Stomach (tissue), 9 donors: ENCODE data around the gene GSDME. TPM values are rescaled to one million over a fixed set of nuclear protein-coding genes. Genes with fewer than 3 reads are reported as not detected.

ENCODE experiments used
- DNase-seq, 2 donors: peaks; one replicate each; pipeline versions ENCODE4 v3.0.0 to v3.0.0-alpha.2; 2013 to 2019
- H3K27ac ChIP-seq, 5 donors: fragments of 200-600 bp in 4 of 5; sonication (generic) in 4 of 5; one replicate each; pipeline ENCODE4 v1.5.1; 2013 to 2019; ENCODE audit warnings: mild to moderate bottlenecking in 1 of 5, moderate library complexity in 1 of 5
- H3K27me3 ChIP-seq, 3 donors: fragments of 200-600 bp; sonication (generic); one replicate each; pipeline ENCODE4 v1.5.1; 2017 to 2019; ENCODE audit warnings: mixed run types in 1 of 3
- H3K36me3 ChIP-seq, 4 donors: fragments of 200-600 bp; sonication (generic); 1 replicate in 3 of 4; 2 replicates in 1 of 4; pipeline ENCODE4 v1.5.1; 2016 to 2019
- H3K4me1 ChIP-seq, 4 donors: fragments of 200-600 bp; sonication (generic); one replicate each; pipeline ENCODE4 v1.5.1; 2016 to 2019
- H3K4me3 ChIP-seq, 4 donors: fragments of 200-600 bp; sonication (generic) in 3 of 4; one replicate each; pipeline ENCODE4 v1.5.1; 2016 to 2019; ENCODE audit warnings: mild to moderate bottlenecking in 1 of 4
- H3K9me3 ChIP-seq, 4 donors: fragments of 200-600 bp; sonication (generic); one replicate each; pipeline ENCODE4 v1.5.1; 2016 to 2019
- CTCF ChIP-seq, 7 experiments: fragments of 450-650 bp in 4 of 7; fragments of 200-600 bp in 3 of 7; sonication (generic) in 3 of 7; IDR thresholded peaks; one replicate each; pipeline ENCODE4 v1.5.1; 2016 to 2019; ENCODE audit warnings: antibody characterized with exemption in 7 of 7, control low read depth in 2 of 7, mild to moderate bottlenecking in 1 of 7
- EP300 ChIP-seq: sonication (generic); formaldehyde crosslinking; IDR thresholded peaks from one replicate; pipeline ENCODE4 v1.6.1; 2017; ENCODE audit warnings: antibody characterized with exemption
- POLR2A ChIP-seq, 4 donors: fragments of 450-650 bp; IDR thresholded peaks; one replicate each; pipeline ENCODE4 v1.6.1; 2016; ENCODE audit warnings: antibody characterized with exemption in 4 of 4, control low read depth in 2 of 4, mild to moderate bottlenecking in 1 of 4, moderate library complexity in 1 of 4
- POLR2AphosphoS5 ChIP-seq, 3 donors: sonication (generic); formaldehyde crosslinking; IDR thresholded peaks; one replicate each; pipeline ENCODE4 v1.6.1; 2016; ENCODE audit warnings: antibody characterized with exemption in 3 of 3
- WGBS, 5 donors: extraction: QIAGEN DNeasy Blood & Tissue Kit in 3 of 5; methylation state at CpG; one replicate each; pipeline versions ENCODE4 v1.1.5 to v1.1.7; 2013 to 2018; 5-methylcytosine and 5-hydroxymethylcytosine counted together
- intact Hi-C: fragments of 100-400 bp; cut with DNase I; formaldehyde crosslinking; loops from one replicate; pipeline ENCODE4 v1.15.1; 2023; ENCODE audit warnings: low total_unique reads
- polyA plus RNA-seq, 3 donors: library from polyadenylated mRNA; stranded (reverse); fragments of 200-250 nt; gene quantifications; one replicate each; pipeline ENCODE4 v1.2.3, GENCODE V29; 2013
- total RNA-seq, 5 donors: library from RNA; depleted of rRNA; stranded (reverse); fragments of >200 nt; gene quantifications; one replicate each; pipeline versions ENCODE4 v1.1.0 to v1.2.3, GENCODE V29; 2014 to 2016
- donor health status: healthy with polysubstance abuse.
- donor health status: Bipolar disorder and iron deficiency.
- donor health status: healthy.

The GSDME gene
- total and polyA plus RNA-seq, 8 donors = 2.6 to 11.9 (median 4.5) TPM; not detected in 1

GRCh38 chr7:24653316-24654085 lies 103.8 kb downstream of the GSDME start:
- Histone ChIP-seq H3K27ac (no peak overlapping the region), H3K4me1 (no peaks in the 10 kb centered on the region), H3K27me3 (no peaks in the 10 kb centered on the region), H3K36me3 (no peaks in the 10 kb centered on the region), H3K9me3 (no peaks in the 10 kb centered on the region), H3K4me3 (peak overlapping the region in 1 of 4 donors; percentile 5)
- no peak for TF ChIP-seq POLR2A (IDR thresholded peaks at IDR 0.05)
- TF ChIP-seq CTCF (IDR thresholded peaks at IDR 0.05) = no peak
- no peak for TF ChIP-seq EP300
- no peak for TF ChIP-seq POLR2AphosphoS5 (IDR thresholded peaks at IDR 0.05)
- intact Hi-C loops = no loop called here
- peak in 1 of 2 donors; percentile 3 for DNase-seq
- 64 to 77% (median 67%) methylated on average over 4 of the region's 4 CpGs for WGBS, 5 donors

DNA sequence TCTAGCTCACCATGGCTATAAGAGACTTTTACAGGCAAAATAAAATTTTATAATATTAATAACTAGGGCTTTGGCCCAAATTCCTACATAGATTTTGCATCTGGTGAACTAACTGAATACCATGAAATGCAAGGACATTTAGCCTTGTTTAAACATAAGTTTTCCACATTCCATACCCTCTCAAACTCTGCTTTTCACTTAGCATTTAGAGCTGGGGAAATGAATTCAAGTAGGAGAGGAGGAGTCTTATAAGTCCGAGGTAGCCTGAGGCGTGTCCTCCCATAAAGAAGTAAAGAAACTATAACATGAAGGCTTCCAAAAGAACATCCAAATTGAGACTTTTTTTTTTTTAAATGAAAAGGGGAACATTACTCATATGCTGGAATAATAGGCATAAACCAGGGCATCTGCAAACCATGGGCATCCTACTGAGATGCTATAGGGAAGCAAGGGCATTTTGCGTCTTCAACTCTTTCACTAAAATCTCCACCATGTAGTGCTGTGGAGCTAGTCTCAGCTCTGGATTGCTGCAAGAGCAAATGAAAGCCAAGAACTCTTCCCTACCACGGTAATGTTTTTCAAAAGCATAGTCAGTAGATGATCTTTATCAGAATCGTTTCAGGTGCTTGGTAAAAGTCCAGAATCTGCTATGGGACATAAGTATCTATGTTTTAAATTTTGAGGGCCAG lies 104.9 kb downstream of the GSDME start:
- intact Hi-C loops = no loop called here
- WGBS, 5 donors = 61 to 87% (median 73%) methylated on average over 5 of the region's 5 CpGs
- no peak for TF ChIP-seq EP300
- no peak for TF ChIP-seq POLR2AphosphoS5 (IDR thresholded peaks at IDR 0.05)
- TF ChIP-seq POLR2A (IDR thresholded peaks at IDR 0.05) = no peak
- no peak for TF ChIP-seq CTCF (IDR thresholded peaks at IDR 0.05)
- no peak overlapping the region for H3K4me3 ChIP-seq
- no peaks in the 10 kb centered on the region for H3K4me1 ChIP-seq
- no peaks in the 10 kb centered on the region for H3K9me3 ChIP-seq
- H3K36me3 ChIP-seq = no peaks in the 10 kb centered on the region
- no peak overlapping the region for H3K27ac ChIP-seq
- H3K27me3 ChIP-seq = no peaks in the 10 kb centered on the region
- no peak for DNase-seq

Other genes starting within 250 kb of the GSDME start
- 10 to 100 TPM in 2 of 5 donors, 1 to 10 TPM in 2, under 1 TPM in 1; 0.58 to 27.0 (median 8.9) TPM for gene PALS2, start 184.0 kb downstream of the GSDME start, total RNA-seq
- 1 to 10 TPM; 1.3 to 3.5 (median 3.2) TPM for gene PALS2, start 184.0 kb downstream of the GSDME start, polyA plus RNA-seq
- gene OSBPL3, start 222.7 kb upstream of the GSDME start, total RNA-seq = 10 to 100 TPM in 4 of 5 donors, 1 to 10 TPM in 1; 7.2 to 25.0 (median 15.1) TPM
- 1 to 10 TPM; 2.0 to 8.1 (median 2.9) TPM for gene OSBPL3, start 222.7 kb upstream of the GSDME start, polyA plus RNA-seq